Measurements from ENCODE around the gene FMO1. TPM values are rescaled to one million over a fixed set of nuclear protein-coding genes. Genes with fewer than 3 reads are reported as not detected.

Gene FMO1
- total and polyA plus RNA-seq, 2 of the 8 experiments (the other 6 are each of a cell fraction or from before 2014, with no cell fraction given), result 0.11 TPM; not detected in 1

DNA sequence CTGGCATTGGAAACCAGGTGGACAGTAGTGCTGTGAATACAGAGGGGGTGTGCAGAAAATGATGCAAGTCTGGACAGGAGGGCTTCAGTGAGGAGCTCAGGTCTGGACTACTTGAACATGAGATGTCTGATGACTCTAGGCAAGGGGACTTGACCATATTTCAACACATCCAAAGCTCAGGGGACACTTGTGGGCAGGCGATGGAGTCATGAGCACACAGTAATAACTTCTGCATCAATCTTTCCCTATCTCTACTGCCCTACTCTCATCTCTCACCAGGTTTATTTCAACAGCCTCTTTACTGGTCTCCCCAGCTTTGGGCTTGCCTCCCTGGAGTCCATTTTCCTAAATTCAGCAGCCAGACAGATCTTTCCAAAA is 41.3 kb upstream of the FMO1 start (continued):
- TF ChIP-seq CHD1 (IDR thresholded peaks at IDR 0.05; ENCODE audit: low read depth, low read length), result no peak
- TF ChIP-seq, protein P1, sequence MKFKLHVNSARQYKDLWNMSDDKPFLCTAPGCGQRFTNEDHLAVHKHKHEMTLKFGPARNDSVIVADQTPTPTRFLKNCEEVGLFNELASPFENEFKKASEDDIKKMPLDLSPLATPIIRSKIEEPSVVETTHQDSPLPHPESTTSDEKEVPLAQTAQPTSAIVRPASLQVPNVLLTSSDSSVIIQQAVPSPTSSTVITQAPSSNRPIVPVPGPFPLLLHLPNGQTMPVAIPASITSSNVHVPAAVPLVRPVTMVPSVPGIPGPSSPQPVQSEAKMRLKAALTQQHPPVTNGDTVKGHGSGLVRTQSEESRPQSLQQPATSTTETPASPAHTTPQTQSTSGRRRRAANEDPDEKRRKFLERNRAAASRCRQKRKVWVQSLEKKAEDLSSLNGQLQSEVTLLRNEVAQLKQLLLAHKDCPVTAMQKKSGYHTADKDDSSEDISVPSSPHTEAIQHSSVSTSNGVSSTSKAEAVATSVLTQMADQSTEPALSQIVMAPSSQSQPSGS (IDR thresholded peaks at IDR 0.05; ENCODE audit: low read length), result no peak
- TF ChIP-seq MAFK (IDR thresholded peaks at IDR 0.05; ENCODE audit: low read depth, low read length), result no peak

Measured in H1 (cell line).